IPS DF 6.9 (cell line): ENCODE measurements around the gene ZNF536.

Experiments used
- DNase-seq: peaks from one replicate; pipeline ENCODE4 v3.0.0-alpha.2; 2013; ENCODE audit warnings: low read depth, low spot score
- H3K27ac ChIP-seq: one replicate; pipeline ENCODE4 v1.5.1; 2013; ENCODE audit warnings: low read length, control low read depth
- H3K27me3 ChIP-seq: 2 replicates; pipeline ENCODE4 v1.6.1; 2013; ENCODE audit warnings: mild to moderate bottlenecking, low read length; ENCODE audit not compliant: control insufficient read depth, insufficient read depth
- H3K36me3 ChIP-seq: 2 replicates; pipeline ENCODE4 v1.6.1; 2013; ENCODE audit warnings: low read length; ENCODE audit not compliant: control insufficient read depth, insufficient read depth
- H3K4me1 ChIP-seq: 2 replicates; pipeline ENCODE4 v1.6.1; 2013; ENCODE audit warnings: low read length; ENCODE audit not compliant: control insufficient read depth, insufficient read depth
- H3K4me3 ChIP-seq: 2 replicates; pipeline ENCODE4 v1.5.1; 2013; ENCODE audit warnings: mild to moderate bottlenecking, low read length
- H3K9me3 ChIP-seq: 2 replicates; pipeline ENCODE4 v1.6.1; 2013; ENCODE audit warnings: low read length, inconsistent platforms; ENCODE audit not compliant: control insufficient read depth, insufficient read depth
- WGBS: extraction: QIAGEN DNeasy Blood & Tissue Kit; methylation state at CpG from one replicate; pipeline ENCODE4 v1.1.7; 2013; ENCODE audit warnings: mixed read lengths, missing lambda C conversion rate; ENCODE audit not compliant: insufficient read length, insufficient coverage; 5-methylcytosine and 5-hydroxymethylcytosine counted together

The ZNF536 gene

GRCh38 chr19:30356951-30357579 is 15.1 kb upstream of the ZNF536 start:
- WGBS, result no CpG with 5 or more reads among the region's 11 CpGs
- Histone ChIP-seq H3K27me3 (no peaks in the 10 kb centered on the region), H3K4me3 (no peak overlapping the region), H3K4me1 (peaks cover 4% of the 10 kb centered on the region; the same call in 1 of the 2 replicates), H3K9me3 (no peaks in the 10 kb centered on the region), H3K36me3 (no peaks in the 10 kb centered on the region), H3K27ac (no peak overlapping the region)
- no peak for DNase-seq

- WGBS, result no CpG with 5 or more reads among the region's 5 CpGs
- Histone ChIP-seq H3K9me3 (no peaks in the 10 kb centered on the region), H3K36me3 (no peaks in the 10 kb centered on the region), H3K4me1 (peaks cover 4% of the 10 kb centered on the region; the same call in 1 of the 2 replicates), H3K27me3 (no peaks in the 10 kb centered on the region), H3K4me3 (no peak overlapping the region), H3K27ac (no peak overlapping the region)
- no peak for DNase-seq
Measured at GRCh38 chr19:30357580-30357954, 14.6 kb upstream of the ZNF536 start.

GRCh38 chr19:30358319-30358718 is 13.9 kb upstream of the ZNF536 start:
- Histone ChIP-seq H3K27me3 (no peaks in the 10 kb centered on the region), H3K4me3 (no peak overlapping the region), H3K27ac (no peak overlapping the region), H3K9me3 (no peaks in the 10 kb centered on the region), H3K36me3 (no peaks in the 10 kb centered on the region), H3K4me1 (peaks cover 4% of the 10 kb centered on the region; the same call in 1 of the 2 replicates)
- DNase-seq, result no peak
- WGBS, result no CpG with 5 or more reads among the region's 3 CpGs

GRCh38 chr19:30358821-30359580 is 13.2 kb upstream of the ZNF536 start:
- Histone ChIP-seq H3K27ac (no peak overlapping the region), H3K4me1 (peaks cover 4% of the 10 kb centered on the region; the same call in 1 of the 2 replicates), H3K36me3 (no peaks in the 10 kb centered on the region), H3K27me3 (no peaks in the 10 kb centered on the region), H3K9me3 (no peaks in the 10 kb centered on the region), H3K4me3 (no peak overlapping the region)
- no CpG with 5 or more reads among the region's 13 CpGs for WGBS
- DNase-seq, result no peak

GRCh38 chr19:30359936-30360335 is 12.2 kb upstream of the ZNF536 start:
- Histone ChIP-seq H3K4me1 (peaks cover 4% of the 10 kb centered on the region; the same call in 1 of the 2 replicates), H3K27me3 (no peaks in the 10 kb centered on the region), H3K36me3 (no peaks in the 10 kb centered on the region), H3K9me3 (no peaks in the 10 kb centered on the region), H3K4me3 (no peak overlapping the region), H3K27ac (no peak overlapping the region)
- WGBS, result no CpG with 5 or more reads among the region's 9 CpGs
- DNase-seq, result no peak

- Histone ChIP-seq H3K9me3 (no peaks in the 10 kb centered on the region), H3K27ac (no peak overlapping the region), H3K27me3 (no peaks in the 10 kb centered on the region), H3K36me3 (no peaks in the 10 kb centered on the region), H3K4me3 (no peak overlapping the region), H3K4me1 (peaks cover 4% of the 10 kb centered on the region; the same call in 1 of the 2 replicates)
- DNase-seq, result no peak
- no CpG with 5 or more reads among the region's 18 CpGs for WGBS
Measured at GRCh38 chr19:30360376-30361106, 11.6 kb upstream of the ZNF536 start.

- Histone ChIP-seq H3K27me3 (no peaks in the 10 kb centered on the region), H3K4me3 (no peak overlapping the region), H3K4me1 (peaks cover 4% of the 10 kb centered on the region; the same call in 1 of the 2 replicates), H3K36me3 (no peaks in the 10 kb centered on the region), H3K9me3 (no peaks in the 10 kb centered on the region), H3K27ac (no peak overlapping the region)
- no CpG with 5 or more reads among the region's 4 CpGs for WGBS
- no peak for DNase-seq
Measured at GRCh38 chr19:30361107-30361447, 11.1 kb upstream of the ZNF536 start.

GRCh38 chr19:30361721-30362120 is 10.5 kb upstream of the ZNF536 start:
- no CpG with 5 or more reads among the region's 13 CpGs for WGBS
- DNase-seq, result no peak
- Histone ChIP-seq H3K36me3 (no peaks in the 10 kb centered on the region), H3K27me3 (no peaks in the 10 kb centered on the region), H3K4me1 (peaks cover 4% of the 10 kb centered on the region; the same call in 1 of the 2 replicates), H3K9me3 (no peaks in the 10 kb centered on the region), H3K4me3 (no peak overlapping the region), H3K27ac (no peak overlapping the region)

GRCh38 chr19:30362156-30362754 is 9.9 kb upstream of the ZNF536 start:
- no peaks in the 10 kb centered on the region for H3K27me3 ChIP-seq
- H3K4me3 ChIP-seq, result no peak overlapping the region
- no CpG with 5 or more reads among the region's 6 CpGs for WGBS
- H3K9me3 ChIP-seq, result no peaks in the 10 kb centered on the region
- H3K27ac ChIP-seq, result no peak overlapping the region
- no peak for DNase-seq
- H3K36me3 ChIP-seq, result no peaks in the 10 kb centered on the region
- H3K4me1 ChIP-seq, result peaks cover 4% of the 10 kb centered on the region; the same call in 1 of the 2 replicates

- no peaks in the 10 kb centered on the region for H3K9me3 ChIP-seq
- no peak overlapping the region for H3K27ac ChIP-seq
- H3K4me1 ChIP-seq, result peaks cover 4% of the 10 kb centered on the region; the same call in 1 of the 2 replicates
- DNase-seq, result no peak
- no CpG with 5 or more reads among the region's 11 CpGs for WGBS
- H3K27me3 ChIP-seq, result no peaks in the 10 kb centered on the region
- no peak overlapping the region for H3K4me3 ChIP-seq
- no peaks in the 10 kb centered on the region for H3K36me3 ChIP-seq
Measured at GRCh38 chr19:30363073-30363472, 9.1 kb upstream of the ZNF536 start.
